ENCODE results near the gene DAW1.

DNA sequence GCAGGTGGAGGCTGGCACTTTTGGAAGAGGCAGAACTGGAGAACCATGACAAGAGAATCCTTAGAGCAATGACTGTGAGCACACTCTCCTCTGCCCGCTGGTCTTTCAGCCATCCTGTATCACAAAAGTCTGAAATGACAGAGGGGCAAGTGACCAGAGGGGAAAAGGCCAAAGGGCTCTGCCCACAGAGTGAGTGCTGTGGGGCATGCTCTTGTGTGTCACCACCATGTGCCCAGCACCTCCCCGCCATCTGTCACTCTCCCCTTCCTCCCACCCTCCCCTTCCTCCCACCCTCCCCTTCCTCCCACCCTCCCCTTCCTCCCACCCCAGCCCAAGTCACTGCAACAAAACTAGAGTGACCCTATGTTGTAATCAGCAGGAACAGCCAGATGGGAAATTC, 31.9 kb downstream of the DAW1 start:
- TF ChIP-seq CTCF (IDR thresholded peaks at IDR 0.05; ENCODE audit: insufficient read depth, low read length) (no peak), POLR2AphosphoS5 (IDR thresholded peaks at IDR 0.05; ENCODE audit: low read depth) (no peak), GABPA (IDR thresholded peaks at IDR 0.05; ENCODE audit: low read depth) (no peak), SPI1 (IDR thresholded peaks at IDR 0.05; ENCODE audit: borderline replicate concordance, low read depth) (no peak)

Data from HL-60 (cell line).